Endothelial cell (in vitro differentiated cells): ENCODE results near the gene UCN. TPM values are rescaled to one million over a fixed set of nuclear protein-coding genes. Genes with fewer than 3 reads are reported as not detected.

Source experiments
- DNase-seq: peaks from one replicate; pipeline ENCODE4 v3.0.0; 2021; ENCODE audit warnings: low spot score
- H3K27ac Mint-ChIP-seq: one replicate; pipeline ENCODE4 v1.8.0; 2021; ENCODE audit warnings: mixed read lengths, inconsistent platforms; ENCODE audit not compliant: unreplicated experiment
- H3K27me3 Mint-ChIP-seq: one replicate; pipeline ENCODE4 v1.8.0; 2021; ENCODE audit warnings: mild to moderate bottlenecking, moderate library complexity, mixed read lengths, inconsistent platforms; ENCODE audit not compliant: unreplicated experiment
- H3K36me3 Mint-ChIP-seq: one replicate; pipeline ENCODE4 v1.8.0; 2021; ENCODE audit warnings: mild to moderate bottlenecking, low read depth, mixed read lengths, inconsistent platforms; ENCODE audit not compliant: unreplicated experiment
- H3K4me1 Mint-ChIP-seq: one replicate; pipeline ENCODE4 v1.8.0; 2021; ENCODE audit warnings: mild to moderate bottlenecking, mixed read lengths, inconsistent platforms; ENCODE audit not compliant: unreplicated experiment
- H3K4me3 Mint-ChIP-seq: one replicate; pipeline ENCODE4 v1.8.0; 2021; ENCODE audit warnings: mild to moderate bottlenecking, mixed read lengths, inconsistent platforms; ENCODE audit not compliant: unreplicated experiment
- H3K9me3 Mint-ChIP-seq: one replicate; pipeline ENCODE4 v1.8.0; 2021; ENCODE audit warnings: mixed read lengths, inconsistent platforms; ENCODE audit not compliant: unreplicated experiment
- CTCF ChIP-seq: fragments of 200-600 bp; sonication (generic); IDR thresholded peaks from one replicate; pipeline ENCODE4 v1.5.0; 2021; ENCODE audit warnings: antibody characterized with exemption; ENCODE audit not compliant: unreplicated experiment
- total RNA-seq: library from RNA; stranded (reverse); fragmentation: NEBNext Ultra II Directional; extraction: Animal tissue kit (Norgen Biotek cat#: 25700); gene quantifications from one replicate; pipeline ENCODE4 v1.2.1, GENCODE V29; 2021; ENCODE audit not compliant: unreplicated experiment

Gene UCN
- total RNA-seq, 1 donor from 2014 or later = 1.5 TPM

DNA sequence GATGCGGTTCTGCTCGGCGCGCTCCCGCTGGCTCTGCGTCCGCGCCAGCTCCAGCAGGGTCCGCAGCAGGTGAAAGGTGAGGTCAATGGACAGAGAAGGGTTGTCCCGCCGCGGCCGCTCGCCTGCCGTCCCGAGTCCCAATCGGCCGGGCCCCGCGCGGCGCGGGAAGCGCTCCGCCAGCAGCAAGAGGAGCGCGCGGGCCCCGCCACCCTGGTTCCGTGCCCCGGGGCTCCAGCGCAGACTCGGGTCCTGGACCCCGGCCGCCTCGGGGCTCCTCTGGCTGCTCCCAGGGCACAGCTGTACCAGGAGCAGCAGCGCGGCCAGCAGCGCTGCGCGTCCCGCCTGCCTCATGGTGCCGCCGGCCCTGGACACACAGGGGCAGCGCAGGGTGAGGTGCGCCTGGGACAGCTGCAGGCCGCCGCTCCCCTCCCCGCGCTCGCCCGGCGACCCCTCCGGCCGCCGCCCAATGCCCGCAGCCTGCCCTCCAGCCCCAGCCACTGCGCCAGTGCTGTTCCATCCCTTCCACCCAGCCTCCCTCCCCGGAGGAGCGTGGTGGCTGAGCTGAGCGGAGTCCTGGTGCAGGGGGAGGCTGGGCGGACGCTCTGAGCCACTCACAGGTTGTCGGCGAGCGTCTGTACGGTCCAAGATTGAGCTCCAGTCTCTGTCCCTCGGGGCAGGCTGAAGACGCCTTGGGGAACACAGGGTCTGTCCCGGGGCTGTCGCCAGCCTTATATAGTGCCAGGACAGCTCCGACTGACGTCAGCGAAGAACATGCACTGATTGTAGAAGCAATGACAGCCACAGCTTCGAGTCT lies 493 bp downstream of the UCN start:
- Mint-ChIP-seq H3K27me3 (peaks cover 26% of the 10 kb centered on the region), H3K36me3 (peaks cover 16% of the 10 kb centered on the region), H3K4me3 (no peak overlapping the region), H3K27ac (no peak overlapping the region), H3K4me1 (peaks cover 3% of the 10 kb centered on the region), H3K9me3 (no peaks in the 10 kb centered on the region)
- TF ChIP-seq CTCF = no peak
- no peak for DNase-seq

DNA sequence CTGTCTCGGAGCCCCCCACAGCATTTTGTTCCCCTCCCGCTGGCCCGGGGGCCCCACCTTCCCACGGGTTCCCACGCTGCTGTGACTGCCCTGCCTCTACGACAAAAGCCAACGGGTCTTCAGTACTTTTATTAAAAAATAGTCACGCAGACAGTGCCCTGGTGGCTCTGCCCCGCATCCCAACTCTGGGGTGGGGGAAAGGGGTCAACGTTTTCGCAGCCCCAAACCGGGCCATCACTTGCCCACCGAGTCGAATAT lies 1.0 kb downstream of the UCN start:
- Mint-ChIP-seq H3K4me1 (peaks cover 3% of the 10 kb centered on the region), H3K36me3 (peaks cover 15% of the 10 kb centered on the region), H3K27ac (no peak overlapping the region), H3K4me3 (no peak overlapping the region), H3K27me3 (peaks cover 26% of the 10 kb centered on the region), H3K9me3 (no peaks in the 10 kb centered on the region)
- no peak for DNase-seq
- TF ChIP-seq CTCF = no peak

- Mint-ChIP-seq H3K27ac (no peak overlapping the region), H3K36me3 (peaks cover 11% of the 10 kb centered on the region), H3K27me3 (peaks cover 26% of the 10 kb centered on the region), H3K4me1 (peaks cover 3% of the 10 kb centered on the region), H3K9me3 (no peaks in the 10 kb centered on the region), H3K4me3 (no peak overlapping the region)
- no peak for TF ChIP-seq CTCF
- no peak for DNase-seq
These were observed 1.5 kb downstream of the UCN start for GRCh38 chr2:27306573-27307286.

GRCh38 chr2:27306136-27306535 lies 2.1 kb downstream of the UCN start:
- no peak for DNase-seq
- Mint-ChIP-seq H3K4me3 (no peak overlapping the region), H3K9me3 (no peaks in the 10 kb centered on the region), H3K36me3 (peaks cover 6% of the 10 kb centered on the region), H3K4me1 (peaks cover 3% of the 10 kb centered on the region), H3K27ac (no peak overlapping the region), H3K27me3 (peaks cover 22% of the 10 kb centered on the region)
- no peak for TF ChIP-seq CTCF

DNA sequence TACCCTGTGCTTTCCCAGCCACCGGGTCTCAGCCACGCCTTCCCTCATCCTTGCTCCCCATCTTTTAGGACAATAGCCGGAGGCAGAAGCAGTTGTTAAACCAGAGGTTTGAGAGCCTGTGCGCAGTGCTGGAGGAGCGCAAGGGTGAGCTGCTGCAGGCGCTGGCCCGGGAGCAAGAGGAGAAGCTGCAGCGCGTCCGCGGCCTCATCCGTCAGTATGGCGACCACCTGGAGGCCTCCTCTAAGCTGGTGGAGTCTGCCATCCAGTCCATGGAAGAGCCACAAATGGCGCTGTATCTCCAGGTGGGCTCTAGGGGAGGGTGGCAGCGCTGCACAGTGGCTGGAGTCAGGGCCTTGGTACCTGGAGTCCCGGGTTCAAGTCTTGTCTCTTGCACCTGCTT lies 2.7 kb downstream of the UCN start:
- no peak overlapping the region for H3K27ac Mint-ChIP-seq
- H3K4me1 Mint-ChIP-seq = peaks cover 3% of the 10 kb centered on the region
- H3K9me3 Mint-ChIP-seq = no peaks in the 10 kb centered on the region
- H3K36me3 Mint-ChIP-seq = peaks cover 6% of the 10 kb centered on the region
- no peak for TF ChIP-seq CTCF
- H3K27me3 Mint-ChIP-seq = peaks cover 20% of the 10 kb centered on the region
- no peak for DNase-seq
- no peak overlapping the region for H3K4me3 Mint-ChIP-seq
